HepG2 (cell line): ENCODE data around the gene BBS12. TPM values are rescaled to one million over a fixed set of nuclear protein-coding genes. Genes with fewer than 3 reads are reported as not detected.

ENCODE experiments used
- BCL6 ChIP-seq: IDR thresholded peaks from 2 replicates; pipeline ENCODE4 v1.6.1; 2016; ENCODE audit warnings: missing genetic modification reagents, missing compliant biosample characterization
- BRD4 ChIP-seq: sonication (generic); formaldehyde crosslinking; IDR thresholded peaks from 2 replicates; pipeline ENCODE4 v1.4.0; 2020; ENCODE audit warnings: missing genetic modification reagents
- BRF2 ChIP-seq: sonication (generic); formaldehyde crosslinking; IDR thresholded peaks from 2 replicates; pipeline ENCODE4 v1.8.1; 2022; ENCODE audit warnings: mild to moderate bottlenecking, missing genetic modification reagents
- FOXK1 ChIP-seq: sonication (generic); formaldehyde crosslinking; IDR thresholded peaks from 2 replicates; pipeline ENCODE4 v1.4.0; 2020; ENCODE audit warnings: low read depth, missing genetic modification reagents, borderline replicate concordance
- FOXM1 ChIP-seq: sonication (generic); formaldehyde crosslinking; IDR thresholded peaks from 2 replicates; pipeline ENCODE4 v1.5.0; 2020; ENCODE audit warnings: missing genetic modification reagents
- HBP1 ChIP-seq: IDR thresholded peaks from 2 replicates; pipeline ENCODE4 v1.6.1; 2016; ENCODE audit warnings: low read depth, control low read depth
- KLF6 ChIP-seq: IDR thresholded peaks from 2 replicates; pipeline ENCODE4 v1.8.0; 2016; ENCODE audit warnings: missing biosample characterization, missing genetic modification reagents
- KLF9 ChIP-seq: IDR thresholded peaks from 2 replicates; pipeline ENCODE4 v1.6.1; 2016; ENCODE audit warnings: low read depth
- MBNL3 ChIP-seq: fragments of 250-450 bp; sonication (Bioruptor Pico); conservative IDR thresholded peaks from 2 replicates; pipeline ENCODE4 v1.8.0; 2022; ENCODE audit warnings: mild to moderate bottlenecking, inconsistent platforms
- NAIF1 ChIP-seq: sonication (generic); formaldehyde crosslinking; IDR thresholded peaks from 2 replicates; pipeline ENCODE4 v1.5.0; 2020; ENCODE audit warnings: mild to moderate bottlenecking, missing genetic modification reagents, borderline replicate concordance
- RFXANK ChIP-seq: IDR thresholded peaks from 2 replicates; pipeline ENCODE4 v1.6.1; 2016
- SIN3B ChIP-seq: fragments of 150-350 bp; IDR thresholded peaks from 2 replicates; pipeline ENCODE4 v1.6.1; 2014; ENCODE audit warnings: low read length
- SNRNP70 ChIP-seq: fragments of 200-400 bp; formaldehyde crosslinking; IDR thresholded peaks from 2 replicates; pipeline ENCODE4 v1.6.1; 2017; ENCODE audit warnings: mild to moderate bottlenecking, low read depth, low read length, moderate library complexity
- THAP8 ChIP-seq: sonication (generic); formaldehyde crosslinking; IDR thresholded peaks from 2 replicates; pipeline ENCODE4 v1.5.1; 2020; ENCODE audit warnings: missing genetic modification reagents, mild to moderate bottlenecking, borderline replicate concordance
- ZBTB10 ChIP-seq: sonication (generic); formaldehyde crosslinking; IDR thresholded peaks from 2 replicates; pipeline ENCODE4 v1.4.0; 2020; ENCODE audit warnings: missing genetic modification reagents, borderline replicate concordance
- ZFP62 ChIP-seq: sonication (generic); formaldehyde crosslinking; IDR thresholded peaks from 2 replicates; pipeline ENCODE4 v1.4.0; 2020; ENCODE audit warnings: missing genetic modification reagents
- ZMAT5 ChIP-seq: sonication (generic); formaldehyde crosslinking; IDR thresholded peaks from 2 replicates; pipeline ENCODE4 v1.5.0; 2020; ENCODE audit warnings: mild to moderate bottlenecking, low read depth, missing genetic modification reagents, borderline replicate concordance
- ZNF180 ChIP-seq: sonication (generic); formaldehyde crosslinking; IDR thresholded peaks from 2 replicates; pipeline ENCODE4 v1.4.0; 2020; ENCODE audit warnings: low read depth, missing genetic modification reagents, borderline replicate concordance
- ZNF230 ChIP-seq: sonication (generic); formaldehyde crosslinking; IDR thresholded peaks from 2 replicates; pipeline ENCODE4 v1.4.0; 2020; ENCODE audit warnings: mild to moderate bottlenecking, missing genetic modification reagents
- ZNF263 ChIP-seq: sonication (generic); formaldehyde crosslinking; IDR thresholded peaks from 2 replicates; pipeline ENCODE4 v1.4.0; 2020; ENCODE audit warnings: missing genetic modification reagents
- ZNF337 ChIP-seq: sonication (generic); formaldehyde crosslinking; IDR thresholded peaks from 2 replicates; pipeline ENCODE4 v1.5.1; 2020; ENCODE audit warnings: missing genetic modification reagents, low read depth, mild to moderate bottlenecking, borderline replicate concordance
- ZNF44 ChIP-seq: sonication (generic); formaldehyde crosslinking; IDR thresholded peaks from 2 replicates; pipeline ENCODE4 v1.5.1; 2020; ENCODE audit warnings: mild to moderate bottlenecking, missing genetic modification reagents
- ZNF703 ChIP-seq: sonication (generic); formaldehyde crosslinking; IDR thresholded peaks from 2 replicates; pipeline ENCODE4 v1.5.1; 2020; ENCODE audit warnings: missing genetic modification reagents, mild to moderate bottlenecking, moderate library complexity, borderline replicate concordance
- ZNF709 ChIP-seq: sonication (generic); formaldehyde crosslinking; IDR thresholded peaks from 2 replicates; pipeline ENCODE4 v1.5.0; 2020; ENCODE audit warnings: mild to moderate bottlenecking, missing genetic modification reagents
- ZSCAN25 ChIP-seq: sonication (generic); formaldehyde crosslinking; IDR thresholded peaks from 2 replicates; pipeline ENCODE4 v1.8.0; 2022; ENCODE audit warnings: mild to moderate bottlenecking, missing genetic modification reagents
- ZSCAN31 ChIP-seq: sonication (generic); formaldehyde crosslinking; IDR thresholded peaks from 2 replicates; pipeline ENCODE4 v1.5.0; 2020; ENCODE audit warnings: low read depth, mild to moderate bottlenecking, missing genetic modification reagents
- polyA plus RNA-seq, 8 experiments: library from polyadenylated mRNA; depleted of rRNA in 3 of 8; stranded (reverse) in 7 of 8; unstranded in 1 of 8; fragments of >200 nt; fragmentation: Illumina TruSeq in 4 of 8; extraction: Trizol in 4 of 8; gene quantifications; 2 replicates each; pipeline versions ENCODE4 v1.2.1 to v1.2.3, GENCODE V29; 2011 to 2016; ENCODE audit warnings: low read depth in 4 of 8, missing spikeins in 1 of 8, mixed read lengths in 1 of 8; ENCODE audit not compliant: insufficient read depth in 1 of 8
- total RNA-seq, 5 experiments: library from RNA; depleted of rRNA; stranded (reverse); fragments of >200 nt; fragmentation: Illumina TruSeq; extraction: Trizol; gene quantifications; 2 replicates each; pipeline ENCODE4 v1.2.3, GENCODE V29; 2016; ENCODE audit warnings: low read depth in 1 of 5

The BBS12 gene
- total and polyA plus RNA-seq, 2 of the 13 experiments (the other 11 are each of a cell fraction or from before 2014, with no cell fraction given), result 0.32 to 1.7 TPM

- TF ChIP-seq ZNF337 (CRISPR knock-in tag), result no peak
- no peak for TF ChIP-seq ZNF44 (CRISPR knock-in tag)
- no peak for TF ChIP-seq ZSCAN25 (CRISPR knock-in tag)
- TF ChIP-seq BRF2 (CRISPR knock-in tag), result no peak
- no peak for TF ChIP-seq MBNL3 (CRISPR knock-in tag)
- TF ChIP-seq ZNF709, result 0 out of 2 replicates have a peak, but pooled peaks have one; percentile 7
- 0 out of 2 replicates have a peak, but pooled peaks have one; percentile 52 for TF ChIP-seq HBP1 (CRISPR knock-in tag)
- TF ChIP-seq ZSCAN31, result no peak
- TF ChIP-seq ZNF180 (CRISPR knock-in tag), result no peak
- no peak for TF ChIP-seq ZFP62
- no peak for TF ChIP-seq KLF6 (CRISPR knock-in tag)
- no peak for TF ChIP-seq ZNF263 (CRISPR knock-in tag)
- TF ChIP-seq NAIF1 (CRISPR knock-in tag), result peak; percentile 99
- TF ChIP-seq ZBTB10 (CRISPR knock-in tag), result no peak
- no peak for TF ChIP-seq KLF9 (CRISPR knock-in tag)
- TF ChIP-seq FOXK1 (CRISPR knock-in tag), result peak; percentile 19; the same call in 1 of the 2 replicates
- no peak for TF ChIP-seq BRD4
- no peak for TF ChIP-seq FOXM1
- no peak for TF ChIP-seq SNRNP70
- no peak for TF ChIP-seq ZNF703 (CRISPR knock-in tag)
- no peak for TF ChIP-seq ZMAT5 (CRISPR knock-in tag)
- TF ChIP-seq THAP8 (CRISPR knock-in tag), result no peak
- 0 out of 2 replicates have a peak, but pooled peaks have one; percentile 41 for TF ChIP-seq ZNF230 (CRISPR knock-in tag)
- no peak for TF ChIP-seq SIN3B
- TF ChIP-seq RFXANK, result peak; percentile 81; the same call in 1 of the 2 replicates
- no peak for TF ChIP-seq BCL6 (CRISPR knock-in tag)
Observed at GRCh38 chr4:122732329-122733026, at the start of gene BBS12 (continued).
